MM.1S (cell line): ENCODE data around the gene DNTTIP2.

Experiments
- CTCF ChIP-seq: fragments of 300-600 bp; sonication (generic); IDR thresholded peaks from 2 replicates; pipeline ENCODE4 v1.5.1; 2016; ENCODE audit warnings: antibody characterized with exemption, low read length, mixed read lengths
- EZH2 ChIP-seq: fragments of 300-600 bp; sonication (generic); optimal IDR thresholded peaks from 2 replicates; pipeline ENCODE3; 2017; ENCODE audit warnings: low read depth, mild to moderate bottlenecking, antibody characterized with exemption, low read length, mixed read lengths

- TF ChIP-seq CTCF (no peak), EZH2 (no peak)
These were observed 61.0 kb downstream of the DNTTIP2 start for GRCh38 chr1:93817819-93818569.
